GM21515 (cell line): ENCODE results near the gene SMIM22.
"Not testable (repeated sequence)": the region's sequence is repeated elsewhere in the genome, so short reads cannot be mapped to it uniquely, and the experiment has no call there.

Experiments used
- ATAC-seq: cut with Tn5 transposase; IDR thresholded peaks from one replicate; pipeline ENCODE4 v1.9.1; 2021; ENCODE audit not compliant: unreplicated experiment

The SMIM22 gene

GRCh38 chr16:4768549-4769305, 26.4 kb upstream of the SMIM22 start:
- ATAC-seq: peak; percentile 65

DNA sequence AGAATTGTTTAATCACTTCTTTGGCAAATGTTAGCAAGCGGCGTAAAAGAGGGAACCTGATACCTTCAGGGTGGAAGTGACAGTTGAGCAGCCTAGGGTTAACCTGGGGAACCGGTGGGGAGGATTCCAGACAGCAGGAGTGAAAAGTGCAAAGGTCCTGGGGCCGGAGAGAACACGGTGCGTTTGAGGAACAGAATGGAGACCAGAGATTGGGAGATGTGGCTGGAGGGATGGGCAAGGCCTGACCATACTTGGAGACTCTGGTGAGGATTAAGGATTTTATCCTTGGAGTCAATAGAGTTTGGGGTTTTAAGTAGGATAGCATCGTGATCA, 25.9 kb upstream of the SMIM22 start:
- ATAC-seq: no peak

DNA sequence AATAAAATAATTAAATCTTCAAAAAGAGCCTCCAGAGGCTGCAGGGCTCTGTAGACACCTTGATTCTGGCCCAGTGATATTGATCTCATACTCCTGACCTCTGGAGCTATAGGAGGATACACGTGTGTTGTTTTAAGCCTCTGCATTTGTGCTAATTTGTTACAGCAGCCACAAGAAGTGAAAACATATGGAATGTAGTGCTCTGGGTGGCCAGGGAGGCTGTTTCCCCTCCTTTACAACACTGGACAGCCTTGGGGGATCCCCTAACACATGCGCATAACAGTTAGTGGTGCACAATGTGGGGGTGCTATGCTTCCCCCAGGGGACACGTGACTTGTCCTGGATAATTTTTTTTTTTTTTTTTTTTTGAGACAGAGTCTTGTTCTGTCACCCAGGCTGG, 23.5 kb upstream of the SMIM22 start:
- ATAC-seq: no peak

DNA sequence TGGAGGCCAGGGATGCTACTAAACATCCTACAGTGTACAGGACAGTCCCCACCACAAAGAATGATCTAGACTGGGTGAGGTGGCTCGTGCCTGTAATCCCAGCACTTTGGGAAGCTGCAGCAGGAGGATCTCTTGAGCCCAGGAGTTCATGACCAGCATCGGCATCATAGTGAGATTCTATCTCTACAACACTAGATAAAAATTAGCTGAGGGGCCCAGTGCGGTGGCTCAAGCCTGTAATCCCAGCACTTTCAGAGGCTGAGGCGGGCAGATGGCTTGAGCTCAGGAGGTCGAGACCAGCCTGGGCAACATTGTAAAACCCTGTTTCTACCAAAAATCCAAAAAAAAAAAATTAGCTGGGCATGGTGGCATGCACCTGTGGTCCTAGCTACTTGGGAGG, 22.8 kb upstream of the SMIM22 start:
- no peak for ATAC-seq

GRCh38 chr16:4775005-4775404, 20.2 kb upstream of the SMIM22 start:
- no peak for ATAC-seq

- no peak for ATAC-seq
Observed at GRCh38 chr16:4776141-4776705, 18.9 kb upstream of the SMIM22 start.

DNA sequence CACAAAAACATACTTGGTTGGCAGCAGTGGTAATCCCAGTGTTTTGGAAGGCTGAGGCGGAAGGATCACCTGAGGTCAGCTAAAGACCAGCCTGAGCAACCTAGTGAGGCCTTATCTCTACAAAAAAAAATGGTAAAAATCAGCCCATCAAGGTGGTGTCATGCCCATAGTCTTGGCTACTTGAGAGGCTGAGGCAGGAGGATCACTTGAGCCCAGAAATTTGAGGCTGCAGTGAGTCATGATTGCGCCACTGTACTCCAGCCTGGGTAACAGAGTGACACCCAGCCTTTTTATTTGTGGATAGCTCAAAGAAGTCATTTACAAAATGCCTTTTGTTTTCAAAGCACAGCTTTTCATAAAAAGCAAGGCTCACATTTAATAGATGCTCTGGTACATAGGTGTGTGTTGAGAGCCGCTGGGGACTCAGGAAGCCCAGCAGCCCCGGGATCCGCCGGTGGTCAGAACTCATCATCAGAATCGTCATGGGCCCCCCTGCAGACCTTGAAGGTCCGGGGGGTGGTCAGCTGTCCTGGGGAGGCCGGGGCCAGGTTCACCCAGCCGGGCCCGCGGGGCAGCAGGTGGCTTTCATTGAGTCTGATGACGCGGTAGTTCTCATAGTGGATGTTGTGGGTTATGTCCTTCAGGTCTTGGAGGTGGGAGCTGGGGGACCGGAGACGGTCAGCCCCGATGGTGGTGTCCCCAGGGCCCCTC, 17.7 kb upstream of the SMIM22 start:
- no peak for ATAC-seq

GRCh38 chr16:4778050-4778392, 17.1 kb upstream of the SMIM22 start:
- no peak for ATAC-seq

GRCh38 chr16:4780235-4780634, 14.9 kb upstream of the SMIM22 start:
- ATAC-seq: no peak

DNA sequence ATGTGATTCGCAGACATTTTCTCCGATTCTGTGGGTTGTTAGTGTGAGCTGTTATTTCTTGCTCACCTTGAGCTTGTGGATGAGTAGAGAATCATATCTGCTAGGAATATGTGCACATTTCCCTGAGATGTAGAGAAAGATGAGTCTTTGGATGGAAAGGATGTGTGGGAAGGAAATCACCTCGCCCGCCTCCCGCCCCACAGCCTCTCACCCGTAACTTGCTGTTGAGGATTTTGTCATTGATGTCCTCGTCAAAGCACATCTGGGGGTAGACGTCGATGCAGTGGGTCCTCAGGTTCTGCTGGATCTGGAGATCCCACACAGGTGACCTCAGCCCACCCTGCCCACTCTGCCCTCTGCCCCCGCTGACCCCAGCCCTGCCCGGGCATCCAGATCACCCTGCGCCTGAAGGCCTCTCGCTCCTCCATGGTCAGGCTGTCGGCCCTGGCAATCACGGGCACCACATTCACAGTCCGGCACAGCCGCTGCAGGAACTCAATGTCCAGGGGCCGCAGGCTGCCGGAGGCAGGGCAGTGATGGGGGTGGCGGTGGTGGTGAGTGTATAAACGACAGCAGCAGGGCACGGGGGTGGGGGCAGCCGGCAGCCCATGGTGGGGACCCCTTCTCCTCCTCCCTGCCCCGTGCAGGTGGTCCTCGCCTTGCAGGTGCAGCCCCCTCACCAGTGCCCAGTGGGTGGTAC, 11.8 kb upstream of the SMIM22 start:
- ATAC-seq: no peak

GRCh38 chr16:4783951-4784336, 11.2 kb upstream of the SMIM22 start:
- ATAC-seq: no peak

- not testable (repeated sequence) for ATAC-seq
Observed at GRCh38 chr16:4784444-4784987, 10.7 kb upstream of the SMIM22 start.

- no peak for ATAC-seq
Observed at GRCh38 chr16:4785758-4786433, 9.3 kb upstream of the SMIM22 start.

DNA sequence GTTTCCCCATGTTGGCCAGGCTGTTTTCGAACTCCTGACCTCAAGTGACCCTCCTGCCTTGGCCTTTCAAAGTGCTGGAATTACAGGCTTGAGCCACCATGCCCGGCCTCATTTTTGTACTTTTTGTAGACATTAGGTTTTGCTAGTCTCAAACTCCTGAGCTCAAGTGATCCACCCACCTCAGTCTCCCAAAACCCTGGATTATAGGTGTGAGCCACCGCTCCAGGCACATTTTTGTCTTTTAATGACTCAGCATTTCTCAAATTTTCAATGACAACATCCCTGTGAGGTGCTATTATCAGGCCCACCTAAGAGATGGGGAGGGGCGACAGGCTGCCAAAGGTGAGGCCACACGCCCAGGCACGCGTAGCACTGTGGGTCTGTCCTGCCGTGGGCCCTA, 8.1 kb upstream of the SMIM22 start:
- no peak for ATAC-seq

GRCh38 chr16:4787627-4788482, 7.3 kb upstream of the SMIM22 start, which contains the start of gene SEPTIN12:
Gene SEPTIN12 (minus strand): TSS chr16:4788345. CDS start chr16:4787645, 700 bp downstream.
- ATAC-seq: no peak

GRCh38 chr16:4788489-4788889, 6.7 kb upstream of the SMIM22 start:
- no peak for ATAC-seq

GRCh38 chr16:4788910-4789309, 6.3 kb upstream of the SMIM22 start:
- ATAC-seq: no peak

GRCh38 chr16:4790261-4790660, 4.9 kb upstream of the SMIM22 start:
- ATAC-seq: no peak

- ATAC-seq: no peak
Observed at GRCh38 chr16:4790871-4791270, 4.3 kb upstream of the SMIM22 start.

DNA sequence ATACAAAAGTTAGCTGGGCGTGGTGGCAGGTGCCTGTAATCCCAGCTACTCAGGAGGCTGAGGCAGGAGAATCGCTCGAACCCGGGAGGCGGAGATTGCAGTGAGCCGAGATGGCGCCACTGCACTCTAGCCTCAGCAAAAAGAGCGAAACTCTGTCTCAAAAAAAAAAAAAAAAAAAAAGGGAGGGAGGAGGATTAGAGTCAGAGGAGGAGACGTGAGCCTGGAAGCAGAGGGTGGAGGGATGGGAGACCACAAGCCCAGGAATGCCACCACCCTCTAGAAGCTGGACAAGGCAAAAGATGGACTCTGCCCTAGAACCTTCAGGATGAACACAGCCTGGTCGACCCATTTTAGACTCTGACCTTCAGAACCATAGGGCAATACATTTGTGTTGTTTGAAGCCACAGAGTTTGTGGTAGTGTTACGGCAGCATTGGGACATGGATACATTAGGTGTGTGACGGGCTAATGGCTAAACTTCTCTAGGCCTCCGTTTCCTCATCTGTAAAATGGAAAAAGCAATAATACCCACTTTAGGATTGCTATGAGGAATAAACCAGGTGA, 2.1 kb upstream of the SMIM22 start:
- ATAC-seq: no peak
